HEK293T (cell line): ENCODE results near the gene OGG1.

Experiments
- CTCF ChIA-PET: fragments of 350-600 bp; formaldehyde crosslinking; extraction: SDS; loops from one replicate; lab custom pipeline; 2021; ENCODE audit warnings: antibody characterized with exemption, inconsistent platforms; lab: Yijun Ruan, JAX
- POLR2A ChIA-PET: fragments of 350-600 bp; formaldehyde crosslinking; extraction: SDS; loops from one replicate; lab custom pipeline; 2020; ENCODE audit warnings: antibody characterized with exemption, inconsistent platforms; lab: Yijun Ruan, JAX
- DNase-seq: peaks from one replicate; pipeline ENCODE4 v3.0.0; 2012; ENCODE audit warnings: mixed read lengths; ENCODE audit errors: extremely low spot score
- ARNT ChIP-seq: fragments of 450-650 bp; IDR thresholded peaks from 2 replicates; pipeline ENCODE4 v1.6.1; 2017; ENCODE audit warnings: mild to moderate bottlenecking
- BHLHE40 ChIP-seq: fragments of 450-650 bp; IDR thresholded peaks from 2 replicates; pipeline ENCODE4 v1.6.1; 2016; ENCODE audit warnings: mild to moderate bottlenecking, moderate library complexity, borderline replicate concordance
- CTBP1 ChIP-seq: fragments of 450-650 bp; IDR thresholded peaks from 2 replicates; pipeline ENCODE4 v1.6.1; 2016; ENCODE audit warnings: borderline replicate concordance
- ELF4 ChIP-seq: fragments of 450-650 bp; IDR thresholded peaks from 2 replicates; pipeline ENCODE4 v1.6.1; 2017; ENCODE audit warnings: antibody characterized with exemption
- FOXA1 ChIP-seq: fragments of 450-650 bp; IDR thresholded peaks from 2 replicates; pipeline ENCODE4 v1.6.1; 2016; ENCODE audit warnings: mild to moderate bottlenecking
- FOXK2 ChIP-seq: fragments of 450-650 bp; IDR thresholded peaks from 2 replicates; pipeline ENCODE4 v1.6.1; 2016; ENCODE audit warnings: mild to moderate bottlenecking
- FOXM1 ChIP-seq: fragments of 450-650 bp; IDR thresholded peaks from 2 replicates; pipeline ENCODE4 v1.6.1; 2017; ENCODE audit warnings: mild to moderate bottlenecking, borderline replicate concordance
- HDGF ChIP-seq: fragments of 450-650 bp; IDR thresholded peaks from 2 replicates; pipeline ENCODE4 v1.6.1; 2017; ENCODE audit warnings: antibody characterized with exemption, borderline replicate concordance
- L3MBTL2 ChIP-seq: fragments of 450-650 bp; conservative IDR thresholded peaks from 2 replicates; pipeline ENCODE4 v1.6.1; 2016; ENCODE audit warnings: mild to moderate bottlenecking
- LEF1 ChIP-seq: fragments of 450-650 bp; IDR thresholded peaks from 2 replicates; pipeline ENCODE4 v1.6.1; 2017; ENCODE audit warnings: mild to moderate bottlenecking, borderline replicate concordance
- NFRKB ChIP-seq: fragments of 450-650 bp; IDR thresholded peaks from 2 replicates; pipeline ENCODE4 v1.6.1; 2016; ENCODE audit warnings: mild to moderate bottlenecking, moderate library complexity
- SP1 ChIP-seq: fragments of 450-650 bp; IDR thresholded peaks from 2 replicates; pipeline ENCODE4 v1.6.1; 2017
- SUZ12 ChIP-seq: fragments of 450-650 bp; IDR thresholded peaks from 2 replicates; pipeline ENCODE4 v1.6.1; 2016; ENCODE audit warnings: mild to moderate bottlenecking
- TARDBP ChIP-seq: fragments of 450-650 bp; IDR thresholded peaks from 2 replicates; pipeline ENCODE4 v1.6.1; 2016
- ZNF384 ChIP-seq: fragments of 450-650 bp; IDR thresholded peaks from 2 replicates; pipeline ENCODE4 v1.6.1; 2016
- TF ChIP-seq, protein P1 (sequence below): fragments of 450-650 bp; IDR thresholded peaks from 2 replicates; pipeline ENCODE4 v1.6.1; 2016

The OGG1 gene

DNA sequence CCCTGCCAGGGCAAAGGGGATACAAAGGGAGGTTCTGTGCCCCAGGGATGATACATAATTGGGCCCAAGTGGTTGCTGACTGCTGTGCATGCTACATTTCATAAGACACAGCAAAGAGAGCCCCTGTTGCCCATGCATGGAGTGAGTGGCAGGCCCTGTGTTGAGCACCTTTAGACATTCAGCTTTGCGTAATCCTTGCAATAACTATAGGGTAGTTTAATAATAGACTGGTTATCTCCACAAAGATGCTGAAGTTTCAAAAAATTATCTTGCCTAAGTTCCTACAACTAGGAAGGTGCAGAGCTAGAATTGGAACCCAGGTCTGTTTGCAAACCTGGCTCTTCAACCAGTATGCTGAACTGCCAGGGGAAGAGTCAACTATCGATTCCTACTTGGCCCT is 1.7 kb upstream of the OGG1 start:
- TF ChIP-seq FOXA1: no peak
- no peak for TF ChIP-seq LEF1
- TF ChIP-seq NFRKB: no peak
- no peak for TF ChIP-seq ELF4
- no peak for TF ChIP-seq ZNF384
- no peak for TF ChIP-seq SP1
- no peak for TF ChIP-seq CTBP1
- TF ChIP-seq, protein P1, sequence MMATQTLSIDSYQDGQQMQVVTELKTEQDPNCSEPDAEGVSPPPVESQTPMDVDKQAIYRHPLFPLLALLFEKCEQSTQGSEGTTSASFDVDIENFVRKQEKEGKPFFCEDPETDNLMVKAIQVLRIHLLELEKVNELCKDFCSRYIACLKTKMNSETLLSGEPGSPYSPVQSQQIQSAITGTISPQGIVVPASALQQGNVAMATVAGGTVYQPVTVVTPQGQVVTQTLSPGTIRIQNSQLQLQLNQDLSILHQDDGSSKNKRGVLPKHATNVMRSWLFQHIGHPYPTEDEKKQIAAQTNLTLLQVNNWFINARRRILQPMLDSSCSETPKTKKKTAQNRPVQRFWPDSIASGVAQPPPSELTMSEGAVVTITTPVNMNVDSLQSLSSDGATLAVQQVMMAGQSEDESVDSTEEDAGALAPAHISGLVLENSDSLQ: no peak
- no peak for DNase-seq
- ChIA-PET POLR2A (interaction anchor here (2.3 to 2.4 kb wide), 2 partner anchors 11 to 16 kb away, joined by 11 to 35 read pairs; partner anchors contain the start of gene BRPF1), CTCF (no interaction called here)

DNA sequence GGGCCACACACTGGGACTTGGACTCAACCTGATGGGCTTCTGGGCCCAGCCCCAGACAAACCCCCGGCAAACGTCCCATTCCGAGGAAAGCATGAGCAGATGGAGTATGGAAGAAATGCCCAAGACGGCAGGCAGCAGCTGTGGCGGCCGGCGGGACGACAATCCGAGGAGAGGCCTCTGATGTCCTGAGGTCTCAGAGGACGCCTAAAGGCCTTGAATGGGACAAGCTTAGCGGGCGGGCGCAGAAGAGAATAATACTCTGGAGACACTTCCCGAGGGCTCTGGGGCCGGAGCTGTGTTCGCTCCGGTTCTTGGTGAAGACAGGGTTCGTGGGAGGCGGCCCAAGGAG is 482 bp upstream of the OGG1 start:
- ChIA-PET CTCF (interaction anchor here (1.1 to 1.4 kb wide), 4 partner anchors 16 to 78 kb away, joined by 3 read pairs; partner anchors contain the start of gene BRPF1), POLR2A (interaction anchor here (1.2 to 2.4 kb wide), 11 partner anchors 10 to 247 kb away, joined by 3 to 35 read pairs (median 5); partner anchors contain the start of genes ARPC4 and BRPF1)
- TF ChIP-seq NFRKB: no peak
- TF ChIP-seq ARNT: no peak
- TF ChIP-seq FOXA1: no peak
- no peak for TF ChIP-seq CTBP1
- TF ChIP-seq SP1: no peak
- TF ChIP-seq HDGF: no peak
- no peak for TF ChIP-seq L3MBTL2
- TF ChIP-seq ELF4: no peak
- no peak for TF ChIP-seq LEF1
- no peak for TF ChIP-seq ZNF384
- no peak for TF ChIP-seq SUZ12

DNA sequence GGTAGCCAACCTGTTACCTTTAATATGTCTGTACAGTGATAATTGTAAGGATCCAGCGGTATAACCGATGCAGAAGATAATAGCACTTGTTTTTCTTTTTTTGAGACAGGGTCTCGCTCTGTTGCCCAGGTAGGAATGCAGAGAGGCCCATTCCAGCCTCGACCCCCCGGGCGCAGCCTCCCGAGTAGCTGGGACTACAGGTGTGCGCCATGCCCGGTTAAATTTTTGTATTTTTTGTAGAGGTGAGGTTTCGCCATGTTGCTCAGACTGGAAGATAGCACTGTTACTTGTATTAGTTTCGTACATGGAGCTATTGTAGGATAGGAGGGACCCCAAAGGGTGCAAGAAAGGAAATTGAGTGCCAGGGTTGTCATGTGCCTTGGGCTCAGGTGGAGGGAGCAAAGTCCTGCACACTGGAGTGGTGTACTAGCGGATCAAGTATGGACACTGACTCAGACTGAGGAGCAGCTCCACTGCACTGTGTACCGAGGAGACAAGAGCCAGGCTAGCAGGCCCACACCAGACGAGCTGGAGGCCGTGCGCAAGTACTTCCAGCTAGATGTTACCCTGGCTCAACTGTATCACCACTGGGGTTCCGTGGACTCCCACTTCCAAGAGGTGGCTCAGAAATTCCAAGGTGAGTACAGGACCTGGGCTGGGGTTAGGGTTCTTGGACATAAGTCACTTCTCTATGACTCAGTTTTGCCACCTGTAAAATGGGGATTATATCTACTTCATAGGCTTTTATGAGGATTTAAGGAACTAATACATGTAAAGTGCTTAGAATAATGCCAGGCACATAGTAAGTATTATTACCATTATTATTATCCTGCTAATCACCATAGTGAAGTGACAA is 1.0 kb downstream of the OGG1 start:
- TF ChIP-seq NFRKB (no peak), FOXM1 (no peak), L3MBTL2 (no peak), TARDBP (no peak), LEF1 (no peak), ARNT (no peak), HDGF (no peak), ZNF384 (no peak), FOXK2 (no peak)
- POLR2A ChIA-PET: interaction anchor here (2.2 kb wide), 2 partner anchors 30 to 42 kb away, joined by 7 to 13 read pairs; partner anchors contain the start of gene ARPC4
- CTCF ChIA-PET: interaction anchor here (1.4 kb wide), 1 partner anchor 24 kb away, joined by 3 read pairs; no protein-coding TSS in a partner anchor
- DNase-seq: no peak

More for the DNA sequence above, 482 bp upstream of the OGG1 start:
- no peak for DNase-seq

DNA sequence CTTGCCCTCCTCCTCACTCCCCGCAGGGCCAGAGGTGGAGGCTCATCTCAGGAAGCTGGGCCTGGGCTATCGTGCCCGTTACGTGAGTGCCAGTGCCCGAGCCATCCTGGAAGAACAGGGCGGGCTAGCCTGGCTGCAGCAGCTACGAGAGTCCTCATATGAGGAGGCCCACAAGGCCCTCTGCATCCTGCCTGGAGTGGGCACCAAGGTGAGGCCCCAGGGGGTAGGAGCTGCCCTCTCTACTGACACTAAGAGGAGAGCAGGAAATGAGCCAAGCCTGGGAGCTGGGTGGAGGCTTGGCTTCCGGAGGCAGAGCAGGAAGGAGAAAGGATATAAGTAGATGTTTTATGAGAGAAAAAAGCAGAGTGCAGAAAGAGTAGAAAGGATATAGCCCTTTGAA is 4.9 kb downstream of the OGG1 start:
- TF ChIP-seq CTBP1: no peak
- no peak for TF ChIP-seq SUZ12
- TF ChIP-seq, protein P1: no peak
- TF ChIP-seq ZNF384: no peak
- TF ChIP-seq TARDBP: no peak
- TF ChIP-seq NFRKB: no peak
- TF ChIP-seq ARNT: no peak
- TF ChIP-seq FOXA1: no peak
- TF ChIP-seq ELF4: no peak
- no peak for TF ChIP-seq L3MBTL2
- TF ChIP-seq LEF1: no peak
- ChIA-PET CTCF (interaction anchor here (0.9 kb wide), 1 partner anchor 9 kb away, joined by 3 read pairs; no protein-coding TSS in a partner anchor), POLR2A (interaction anchor here (1.7 kb wide), 1 partner anchor 15 kb away, joined by 7 read pairs; the partner anchor contains the start of gene CAMK1)
- no peak for DNase-seq

DNA sequence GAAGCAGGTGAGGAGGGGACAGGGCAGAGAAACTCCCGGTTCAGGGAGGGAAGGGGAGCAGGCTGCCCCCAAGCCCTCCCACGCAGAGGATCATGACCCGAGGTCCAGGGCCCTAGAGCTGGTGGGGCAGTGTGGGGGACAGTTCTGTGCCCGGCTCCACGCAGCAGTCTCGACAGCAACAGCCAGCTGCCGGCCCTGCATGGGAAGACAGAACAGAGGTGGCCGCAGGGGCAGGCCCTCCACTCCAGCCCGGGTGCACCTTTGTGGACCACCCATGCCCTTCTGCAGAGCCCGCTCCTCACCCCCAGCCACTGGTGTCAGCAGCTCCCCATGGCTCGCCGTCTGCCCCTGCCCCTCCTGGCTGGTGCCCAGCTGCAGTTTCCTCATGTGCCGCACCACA is 7.7 kb downstream of the OGG1 start:
- CTCF ChIA-PET: no interaction called here
- POLR2A ChIA-PET: interaction anchor here (0.8 kb wide), 1 partner anchor 12 kb away, joined by 4 read pairs; the partner anchor contains the start of gene CAMK1
- no peak for TF ChIP-seq CTBP1
- no peak for TF ChIP-seq L3MBTL2
- TF ChIP-seq HDGF: no peak
- TF ChIP-seq LEF1: no peak
- TF ChIP-seq FOXM1: no peak
- no peak for TF ChIP-seq BHLHE40
- TF ChIP-seq SUZ12: no peak
- TF ChIP-seq ZNF384: no peak
- TF ChIP-seq ELF4: no peak
- TF ChIP-seq TARDBP: no peak
- no peak for TF ChIP-seq SP1
- no peak for TF ChIP-seq FOXK2
- DNase-seq: no peak

DNA sequence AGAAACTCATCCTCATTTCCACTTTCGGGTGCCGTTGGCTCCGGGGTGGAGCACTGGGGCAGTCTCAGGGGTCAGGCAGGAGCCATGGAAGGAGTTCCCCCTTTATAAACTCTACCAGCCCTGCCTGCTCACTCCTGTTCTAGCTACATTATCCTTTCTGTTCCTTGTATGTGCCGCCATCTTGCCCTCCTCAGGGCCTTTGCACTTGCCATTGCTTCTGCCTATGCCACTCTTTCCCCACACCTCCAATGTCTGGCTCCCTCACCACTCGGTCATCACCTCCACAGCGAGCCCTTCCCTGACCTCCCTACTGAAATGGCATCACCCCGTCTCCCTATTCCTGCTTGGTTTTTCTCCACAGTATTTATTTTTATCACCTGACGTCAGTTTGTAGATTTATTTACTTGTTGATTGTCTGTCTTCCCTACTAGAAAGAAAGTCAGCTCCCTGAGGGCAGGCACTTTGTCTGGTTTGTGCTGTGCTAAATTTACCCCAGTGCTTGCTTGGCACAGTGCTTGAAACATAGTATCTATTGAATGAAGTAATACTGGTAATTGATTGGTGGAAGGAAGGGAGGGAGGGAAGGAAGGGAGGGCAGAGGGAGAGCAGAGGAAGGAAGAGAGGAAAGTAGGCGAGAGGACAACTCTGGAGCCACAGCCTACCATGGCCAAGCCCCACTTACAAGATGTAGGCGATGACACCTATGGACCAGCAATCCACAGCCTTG is 11.2 kb downstream of the OGG1 start:
- no peak for TF ChIP-seq ZNF384
- no peak for TF ChIP-seq FOXK2
- TF ChIP-seq ARNT: no peak
- TF ChIP-seq FOXA1: no peak
- no peak for TF ChIP-seq SUZ12
- TF ChIP-seq NFRKB: no peak
- DNase-seq: no peak
- CTCF ChIA-PET: no interaction called here
- POLR2A ChIA-PET: interaction anchor here (0.8 to 1.6 kb wide), 3 partner anchors 8 to 30 kb away, joined by 3 to 5 read pairs (median 4); partner anchors contain the start of genes BRPF1 and OGG1
